HEK293 (cell line): ENCODE measurements around the gene RRP8.

Experiments used
- ZNF266 ChIP-seq: fragments of 450-650 bp; formaldehyde crosslinking; IDR thresholded peaks from 2 replicates; pipeline ENCODE4 v1.5.1; 2016; ENCODE audit warnings: missing biosample characterization, missing genetic modification characterization, low read depth
- TF ChIP-seq, protein P1 (sequence below): fragments of 450-650 bp; formaldehyde crosslinking; IDR thresholded peaks from 2 replicates; pipeline ENCODE4 v1.5.1; 2017; ENCODE audit warnings: missing biosample characterization, mild to moderate bottlenecking, missing genetic modification characterization, moderate library complexity

DNA sequence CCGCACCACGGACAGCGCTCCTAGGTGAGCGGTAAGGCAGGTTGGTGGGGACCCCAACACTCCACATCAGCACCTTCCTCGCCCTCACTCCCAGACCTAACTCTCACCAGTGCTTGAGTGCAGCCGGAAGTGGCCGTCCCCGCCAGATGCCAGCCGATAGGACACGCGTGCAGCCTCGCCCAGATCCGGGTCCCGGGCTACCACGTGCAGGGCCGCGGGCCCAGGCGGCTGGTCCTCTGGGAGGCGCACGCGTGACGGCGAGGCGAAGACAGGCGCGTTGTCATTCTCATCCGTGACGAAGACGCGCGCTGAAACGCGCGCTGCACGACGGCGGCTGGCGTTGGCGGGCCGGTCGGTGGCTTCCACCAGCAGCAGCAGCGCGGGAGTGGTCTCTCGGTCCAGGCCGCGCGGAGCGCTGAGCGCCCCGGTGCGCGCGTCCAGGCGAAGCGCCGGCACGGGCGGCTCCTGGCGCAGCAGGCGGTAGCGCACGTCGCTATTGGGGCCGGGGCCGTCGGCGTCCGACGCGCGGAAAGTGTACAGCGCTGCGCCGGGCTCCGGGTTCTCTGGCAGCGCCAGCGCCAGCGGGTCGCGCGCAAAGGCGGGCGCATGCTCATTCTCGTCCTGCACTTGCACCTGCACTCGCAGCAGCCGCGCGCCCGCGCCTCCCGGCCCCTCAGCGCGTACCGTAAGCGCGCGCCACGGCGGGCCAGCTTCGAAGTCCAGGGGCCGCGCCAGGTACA, 26.6 kb upstream of the RRP8 start:
- TF ChIP-seq, protein P1, sequence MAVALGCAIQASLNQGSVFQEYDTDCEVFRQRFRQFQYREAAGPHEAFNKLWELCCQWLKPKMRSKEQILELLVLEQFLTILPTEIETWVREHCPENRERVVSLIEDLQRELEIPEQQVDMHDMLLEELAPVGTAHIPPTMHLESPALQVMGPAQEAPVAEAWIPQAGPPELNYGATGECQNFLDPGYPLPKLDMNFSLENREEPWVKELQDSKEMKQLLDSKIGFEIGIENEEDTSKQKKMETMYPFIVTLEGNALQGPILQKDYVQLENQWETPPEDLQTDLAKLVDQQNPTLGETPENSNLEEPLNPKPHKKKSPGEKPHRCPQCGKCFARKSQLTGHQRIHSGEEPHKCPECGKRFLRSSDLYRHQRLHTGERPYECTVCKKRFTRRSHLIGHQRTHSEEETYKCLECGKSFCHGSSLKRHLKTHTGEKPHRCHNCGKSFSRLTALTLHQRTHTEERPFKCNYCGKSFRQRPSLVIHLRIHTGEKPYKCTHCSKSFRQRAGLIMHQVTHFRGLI (tag by site-specific recombination) = no peak
- no peak for TF ChIP-seq ZNF266
